Activated CD8-positive, alpha-beta T cell treated with anti-CD3 and anti-CD28 coated beads for 36 hours (primary cell): Measurements from ENCODE around the gene MYO1D. TPM values are rescaled to one million over a fixed set of nuclear protein-coding genes. Genes with fewer than 3 reads are reported as not detected.

ENCODE experiments used
- ATAC-seq: fragments of 200-7000 bp; cut with Tn5 transposase; one replicate; pipeline ENCODE4 v1.10.0; 2021; ENCODE audit warnings: mild to moderate bottlenecking, moderate library complexity
- CTCF ChIA-PET: fragments of 350-600 bp; sonication (Branson Sonifier 250); formaldehyde crosslinking; loops from one replicate; lab custom pipeline; 2021; ENCODE audit warnings: antibody characterized with exemption; lab: Charles Lee
- POLR2A ChIA-PET: fragments of 350-600 bp; sonication (Branson Sonifier 250); formaldehyde crosslinking; loops from one replicate; lab custom pipeline; 2021; ENCODE audit warnings: antibody characterized with exemption; lab: Charles Lee
- DNase-seq: peaks from one replicate; pipeline ENCODE4 v3.0.0-alpha.2; 2020
- H3K27ac Mint-ChIP-seq: one replicate; pipeline ENCODE4 v1.8.0; 2021; ENCODE audit warnings: mild to moderate bottlenecking, mixed read lengths
- H3K27me3 Mint-ChIP-seq: one replicate; pipeline ENCODE4 v1.8.0; 2021; ENCODE audit warnings: mixed read lengths
- H3K36me3 Mint-ChIP-seq: one replicate; pipeline ENCODE4 v1.8.0; 2021; ENCODE audit warnings: low read depth, mixed read lengths
- H3K4me1 Mint-ChIP-seq: one replicate; pipeline ENCODE4 v1.8.0; 2021; ENCODE audit warnings: low read depth, mixed read lengths
- H3K4me3 Mint-ChIP-seq: one replicate; pipeline ENCODE4 v1.8.0; 2021; ENCODE audit warnings: mild to moderate bottlenecking, moderate library complexity, mixed read lengths
- H3K9me3 Mint-ChIP-seq: one replicate; pipeline ENCODE4 v1.8.0; 2021; ENCODE audit warnings: mixed read lengths
- CTCF ChIP-seq: fragments of 200-600 bp; IDR thresholded peaks from one replicate; pipeline ENCODE4 v1.8.0; 2022; ENCODE audit warnings: antibody characterized with exemption, mild to moderate bottlenecking
- intact Hi-C: fragments of 100-400 bp; cut with micrococcal nuclease; formaldehyde crosslinking; loops from one replicate; pipeline ENCODE4 v1.10.0; 2022
- total RNA-seq, 2 experiments: library from RNA; stranded (reverse); gene quantifications; one replicate each; pipeline ENCODE4 v1.2.3, GENCODE V29; 2021

MYO1D gene
- total RNA-seq, 2 experiments from 2014 or later, result 8.3 to 9.2 TPM

GRCh38 chr17:32852811-32853210 is 24.1 kb downstream of the MYO1D start:
- no peak for TF ChIP-seq CTCF
- H3K9me3 Mint-ChIP-seq, result no peaks in the 10 kb centered on the region
- ATAC-seq (no peak), DNase-seq (no peak)
- CTCF ChIA-PET, result no interaction called here
- H3K27me3 Mint-ChIP-seq, result peaks cover 5% of the 10 kb centered on the region
- H3K36me3 Mint-ChIP-seq, result no peaks in the 10 kb centered on the region
- no peaks in the 10 kb centered on the region for H3K4me1 Mint-ChIP-seq
- intact Hi-C loops, result no loop called here
- POLR2A ChIA-PET, result no interaction called here
- no peak overlapping the region for H3K27ac Mint-ChIP-seq
- H3K4me3 Mint-ChIP-seq, result no peak overlapping the region

GRCh38 chr17:32849879-32850278 is 27.0 kb downstream of the MYO1D start:
- Mint-ChIP-seq H3K36me3 (no peaks in the 10 kb centered on the region), H3K4me3 (no peak overlapping the region), H3K9me3 (no peaks in the 10 kb centered on the region), H3K4me1 (no peaks in the 10 kb centered on the region), H3K27ac (no peak overlapping the region), H3K27me3 (peaks cover 3% of the 10 kb centered on the region)
- no peak for TF ChIP-seq CTCF
- CTCF ChIA-PET, result no interaction called here
- intact Hi-C loops, result no loop called here
- ATAC-seq, result no peak
- DNase-seq, result no peak
- POLR2A ChIA-PET, result no interaction called here

- POLR2A ChIA-PET, result no interaction called here
- Mint-ChIP-seq H3K4me1 (no peaks in the 10 kb centered on the region), H3K4me3 (no peak overlapping the region), H3K36me3 (no peaks in the 10 kb centered on the region), H3K27me3 (peaks cover 6% of the 10 kb centered on the region), H3K9me3 (no peaks in the 10 kb centered on the region), H3K27ac (no peak overlapping the region)
- CTCF ChIA-PET, result interaction anchor here (0.7 kb wide), 1 partner anchor 29 kb away, joined by 4 read pairs; the partner anchor contains the start of gene MYO1D
- ATAC-seq (no peak), DNase-seq (no peak)
- intact Hi-C loops, result no loop called here
- TF ChIP-seq CTCF, result no peak
Observed at GRCh38 chr17:32847977-32848376, 28.9 kb downstream of the MYO1D start.

GRCh38 chr17:32846143-32846542 is 30.8 kb downstream of the MYO1D start:
- H3K4me3 Mint-ChIP-seq, result no peak overlapping the region
- H3K27me3 Mint-ChIP-seq, result peaks cover 6% of the 10 kb centered on the region
- POLR2A ChIA-PET, result interaction anchor here (0.5 kb wide), 1 partner anchor 74 kb away, joined by 4 read pairs; no protein-coding TSS in a partner anchor
- H3K4me1 Mint-ChIP-seq, result no peaks in the 10 kb centered on the region
- CTCF ChIA-PET, result interaction anchor here (1.2 to 1.6 kb wide), 4 partner anchors 16 to 63 kb away, joined by 3 to 5 read pairs (median 3); partner anchors contain the start of gene MYO1D
- no peaks in the 10 kb centered on the region for H3K9me3 Mint-ChIP-seq
- H3K27ac Mint-ChIP-seq, result no peak overlapping the region
- TF ChIP-seq CTCF, result no peak
- no peaks in the 10 kb centered on the region for H3K36me3 Mint-ChIP-seq
- intact Hi-C loops, result no loop called here
- ATAC-seq (no peak), DNase-seq (no peak)

- Mint-ChIP-seq H3K4me3 (no peak overlapping the region), H3K4me1 (no peaks in the 10 kb centered on the region), H3K9me3 (no peaks in the 10 kb centered on the region), H3K27ac (no peak overlapping the region), H3K36me3 (no peaks in the 10 kb centered on the region), H3K27me3 (peaks cover 9% of the 10 kb centered on the region)
- TF ChIP-seq CTCF, result no peak
- intact Hi-C loops, result no loop called here
- DNase-seq (no peak), ATAC-seq (no peak)
- ChIA-PET POLR2A (no interaction called here), CTCF (interaction anchor here (1.4 kb wide), 1 partner anchor 37 kb away, joined by 6 read pairs; the partner anchor contains the start of gene MYO1D)
Observed at GRCh38 chr17:32840241-32840640, 36.7 kb downstream of the MYO1D start.
